Calu3 (cell line): ENCODE data around the gene PADI1. TPM values are rescaled to one million over a fixed set of nuclear protein-coding genes. Genes with fewer than 3 reads are reported as not detected.

ENCODE experiments used
- BruUV-seq: library from RNA; stranded (reverse); fragments of 400-500 nt; replicated peaks from 2 replicates; lab custom pipeline; 2021; lab: Mats Ljungman, UMichigan
- CTCF ChIA-PET: fragments of 300-600 bp; sonication (Branson Sonifier 250); formaldehyde crosslinking; loops from one replicate; lab custom pipeline; 2022; ENCODE audit warnings: antibody characterized with exemption; lab: Charles Lee
- DNase-seq: peaks from one replicate; pipeline ENCODE4 v3.0.0; 2022
- H3K27ac Mint-ChIP-seq: one replicate; pipeline ENCODE4 v1.8.0; 2022; ENCODE audit warnings: mixed read lengths; ENCODE audit not compliant: unreplicated experiment
- H3K27me3 Mint-ChIP-seq: one replicate; pipeline ENCODE4 v1.8.0; 2022; ENCODE audit warnings: mixed read lengths; ENCODE audit not compliant: unreplicated experiment
- H3K36me3 Mint-ChIP-seq: one replicate; pipeline ENCODE4 v1.8.0; 2022; ENCODE audit warnings: mild to moderate bottlenecking, moderate library complexity, mixed read lengths; ENCODE audit not compliant: insufficient read depth, unreplicated experiment
- H3K4me1 Mint-ChIP-seq: one replicate; pipeline ENCODE4 v1.8.0; 2022; ENCODE audit warnings: mild to moderate bottlenecking, low read depth, mixed read lengths; ENCODE audit not compliant: unreplicated experiment
- H3K4me3 Mint-ChIP-seq: one replicate; pipeline ENCODE4 v1.8.0; 2022; ENCODE audit warnings: mild to moderate bottlenecking, low read depth, moderate library complexity, mixed read lengths; ENCODE audit not compliant: unreplicated experiment
- H3K9me3 Mint-ChIP-seq: one replicate; pipeline ENCODE4 v1.8.0; 2022; ENCODE audit warnings: low read depth, mixed read lengths; ENCODE audit not compliant: unreplicated experiment
- CTCF ChIP-seq: fragments of 200-600 bp; IDR thresholded peaks from one replicate; pipeline ENCODE4 v1.8.0; 2022; ENCODE audit warnings: antibody characterized with exemption; ENCODE audit not compliant: unreplicated experiment
- intact Hi-C: fragments of 100-400 bp; cut with micrococcal nuclease; formaldehyde crosslinking; loops from one replicate; pipeline ENCODE4 v1.10.0; 2022; ENCODE audit not compliant: unreplicated experiment
- total RNA-seq: library from RNA; stranded (reverse); gene quantifications from 2 replicates; pipeline ENCODE4 v1.2.3, GENCODE V29; 2022

PADI1 gene
- total RNA-seq, 1 experiment from 2014 or later: 2.3 TPM

GRCh38 chr1:17222557-17222956, 17.6 kb downstream of the PADI1 start:
- intact Hi-C loops: no loop called here
- Mint-ChIP-seq H3K27ac (no peak overlapping the region), H3K4me1 (peaks cover 10% of the 10 kb centered on the region), H3K4me3 (no peak overlapping the region), H3K27me3 (no peaks in the 10 kb centered on the region), H3K36me3 (no peaks in the 10 kb centered on the region), H3K9me3 (no peaks in the 10 kb centered on the region)
- CTCF ChIA-PET: no interaction called here
- TF ChIP-seq CTCF: no peak
- no TSS peak for BruUV-seq
- no peak for DNase-seq

GRCh38 chr1:17224434-17224833, 19.5 kb downstream of the PADI1 start:
- TF ChIP-seq CTCF: no peak
- intact Hi-C loops: no loop called here
- CTCF ChIA-PET: interaction anchor here (0.6 kb wide), 1 partner anchor 144 kb away, joined by 4 read pairs; no protein-coding TSS in a partner anchor
- Mint-ChIP-seq H3K4me3 (no peak overlapping the region), H3K27ac (no peak overlapping the region), H3K27me3 (no peaks in the 10 kb centered on the region), H3K9me3 (no peaks in the 10 kb centered on the region), H3K4me1 (peaks cover 17% of the 10 kb centered on the region), H3K36me3 (no peaks in the 10 kb centered on the region)
- no TSS peak for BruUV-seq
- DNase-seq: no peak

GRCh38 chr1:17225140-17225539, 20.2 kb downstream of the PADI1 start:
- DNase-seq: no peak
- H3K4me3 Mint-ChIP-seq: no peak overlapping the region
- intact Hi-C loops: no loop called here
- H3K9me3 Mint-ChIP-seq: no peaks in the 10 kb centered on the region
- TF ChIP-seq CTCF: no peak
- no TSS peak for BruUV-seq
- H3K36me3 Mint-ChIP-seq: no peaks in the 10 kb centered on the region
- H3K27ac Mint-ChIP-seq: no peak overlapping the region
- no peaks in the 10 kb centered on the region for H3K27me3 Mint-ChIP-seq
- H3K4me1 Mint-ChIP-seq: peaks cover 24% of the 10 kb centered on the region
- CTCF ChIA-PET: interaction anchor here (0.6 to 1.6 kb wide), 2 partner anchors 12 to 143 kb away, joined by 4 read pairs; no protein-coding TSS in a partner anchor

GRCh38 chr1:17227358-17227915, 22.5 kb downstream of the PADI1 start:
- no peak overlapping the region for H3K4me3 Mint-ChIP-seq
- no peaks in the 10 kb centered on the region for H3K9me3 Mint-ChIP-seq
- H3K27me3 Mint-ChIP-seq: no peaks in the 10 kb centered on the region
- no peak for DNase-seq
- TF ChIP-seq CTCF: no peak
- CTCF ChIA-PET: interaction anchor here (1.0 kb wide), 1 partner anchor 19 kb away, joined by 4 read pairs; no protein-coding TSS in a partner anchor
- intact Hi-C loops: no loop called here
- H3K27ac Mint-ChIP-seq: no peak overlapping the region
- H3K36me3 Mint-ChIP-seq: peaks cover 12% of the 10 kb centered on the region
- peaks cover 38% of the 10 kb centered on the region for H3K4me1 Mint-ChIP-seq
- BruUV-seq: no TSS peak
